Measurements from ENCODE around the gene FOSL2.

Gene FOSL2

GRCh38 chr2:28465148-28465885 lies 72.7 kb downstream of the FOSL2 start:
- TF ChIP-seq, protein P1, sequence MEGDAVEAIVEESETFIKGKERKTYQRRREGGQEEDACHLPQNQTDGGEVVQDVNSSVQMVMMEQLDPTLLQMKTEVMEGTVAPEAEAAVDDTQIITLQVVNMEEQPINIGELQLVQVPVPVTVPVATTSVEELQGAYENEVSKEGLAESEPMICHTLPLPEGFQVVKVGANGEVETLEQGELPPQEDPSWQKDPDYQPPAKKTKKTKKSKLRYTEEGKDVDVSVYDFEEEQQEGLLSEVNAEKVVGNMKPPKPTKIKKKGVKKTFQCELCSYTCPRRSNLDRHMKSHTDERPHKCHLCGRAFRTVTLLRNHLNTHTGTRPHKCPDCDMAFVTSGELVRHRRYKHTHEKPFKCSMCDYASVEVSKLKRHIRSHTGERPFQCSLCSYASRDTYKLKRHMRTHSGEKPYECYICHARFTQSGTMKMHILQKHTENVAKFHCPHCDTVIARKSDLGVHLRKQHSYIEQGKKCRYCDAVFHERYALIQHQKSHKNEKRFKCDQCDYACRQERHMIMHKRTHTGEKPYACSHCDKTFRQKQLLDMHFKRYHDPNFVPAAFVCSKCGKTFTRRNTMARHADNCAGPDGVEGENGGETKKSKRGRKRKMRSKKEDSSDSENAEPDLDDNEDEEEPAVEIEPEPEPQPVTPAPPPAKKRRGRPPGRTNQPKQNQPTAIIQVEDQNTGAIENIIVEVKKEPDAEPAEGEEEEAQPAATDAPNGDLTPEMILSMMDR (IDR thresholded peaks at IDR 0.05; ENCODE audit: low read depth, low read length, missing control alignments), result no peak
- in situ Hi-C loops (cut with HindIII; ENCODE audit: low sequenced_read_pairs), result no loop called here
- DNase-seq (ENCODE audit: low read depth), result no peak
- H3K4me3 ChIP-seq (ENCODE audit: low read depth, low read length), result no peak overlapping the region
